OCI-LY1 (cell line): ENCODE data around the gene GFPT2.

Experiments used
- H2AFZ ChIP-seq: fragments of 200-600 bp; sonication (generic), shearing (Covaris generic); 2 replicates; pipeline ENCODE4 v1.6.0; 2014; ENCODE audit warnings: antibody characterized with exemption, mild to moderate bottlenecking, low read length
- H3F3A ChIP-seq: fragments of 200-600 bp; sonication (generic), shearing (Covaris generic); 2 replicates; pipeline ENCODE4 v1.6.0; 2014; ENCODE audit warnings: mild to moderate bottlenecking, antibody characterized with exemption, low read length, moderate library complexity; ENCODE audit not compliant: insufficient read depth
- H3K27ac ChIP-seq: fragments of 200-600 bp; sonication (generic); 2 replicates; pipeline ENCODE4 v1.5.1; 2014; ENCODE audit warnings: low read length, mixed run types, mild to moderate bottlenecking, low read depth; ENCODE audit not compliant: poor library complexity, severe bottlenecking
- H3K27me3 ChIP-seq: fragments of 200-600 bp; sonication (generic); 2 replicates; pipeline ENCODE4 v1.6.0; 2014; ENCODE audit warnings: antibody characterized with exemption, mild to moderate bottlenecking, low read length, moderate library complexity; ENCODE audit not compliant: insufficient read depth
- H3K36me3 ChIP-seq: fragments of 200-600 bp; sonication (generic); 2 replicates; pipeline ENCODE4 v1.6.1; 2014; ENCODE audit warnings: mild to moderate bottlenecking, antibody characterized with exemption, low read length, moderate library complexity, mixed read lengths; ENCODE audit not compliant: insufficient read depth
- H3K4me1 ChIP-seq: fragments of 200-600 bp; sonication (generic); 2 replicates; pipeline ENCODE4 v1.5.1; 2014; ENCODE audit warnings: mild to moderate bottlenecking, low read length, moderate library complexity; ENCODE audit not compliant: insufficient read depth, severe bottlenecking
- H3K4me2 ChIP-seq: fragments of 200-600 bp; sonication (generic), shearing (Covaris generic); 2 replicates; pipeline ENCODE4 v1.6.1; 2014; ENCODE audit warnings: low read length
- H3K4me3 ChIP-seq: fragments of 200-600 bp; sonication (generic); 2 replicates; pipeline ENCODE4 v1.5.1; 2014; ENCODE audit warnings: low read length, low read depth, mild to moderate bottlenecking, mixed read lengths; ENCODE audit not compliant: poor library complexity, severe bottlenecking
- H3K79me2 ChIP-seq: fragments of 200-600 bp; shearing (Covaris generic); 2 replicates; pipeline ENCODE4 v1.6.1; 2016; ENCODE audit warnings: mixed run types, low read length, mixed read lengths; ENCODE audit not compliant: insufficient read depth
- H3K9ac ChIP-seq: fragments of 200-600 bp; sonication (generic), shearing (Covaris generic); 2 replicates; pipeline ENCODE4 v1.6.1; 2014; ENCODE audit warnings: mild to moderate bottlenecking, low read length, mixed read lengths
- H3K9me2 ChIP-seq: fragments of 200-600 bp; sonication (generic), shearing (Covaris generic); 2 replicates; pipeline ENCODE4 v1.6.1; 2014; ENCODE audit warnings: low read depth, mild to moderate bottlenecking, low read length, mixed read lengths
- H3K9me3 ChIP-seq: fragments of 200-600 bp; shearing (Covaris generic); 2 replicates; pipeline ENCODE4 v1.6.1; 2014; ENCODE audit warnings: low read length, mixed read lengths
- H4K20me1 ChIP-seq: fragments of 200-600 bp; sonication (generic), shearing (Covaris generic); 2 replicates; pipeline ENCODE4 v1.6.0; 2016; ENCODE audit warnings: mild to moderate bottlenecking, low read length; ENCODE audit not compliant: insufficient read depth
- CTCF ChIP-seq: fragments of 200-600 bp; sonication (generic), shearing (Covaris generic); IDR thresholded peaks from 2 replicates; pipeline ENCODE4 v1.5.1; 2017; ENCODE audit warnings: mild to moderate bottlenecking, antibody characterized with exemption, low read length, moderate library complexity, mixed read lengths
- EZH2 ChIP-seq: fragments of 200-600 bp; sonication (generic), shearing (Covaris generic); IDR thresholded peaks from 2 replicates; pipeline ENCODE4 v1.8.0; 2017; ENCODE audit warnings: borderline replicate concordance, mixed run types, mild to moderate bottlenecking, antibody characterized with exemption, low read length, moderate library complexity, mixed read lengths

GFPT2 gene

GRCh38 chr5:180378438-180379344, 25.6 kb upstream of the GFPT2 start:
- no peak overlapping the region for H3K4me3 ChIP-seq
- TF ChIP-seq CTCF (no peak), EZH2 (no peak)
- no peak overlapping the region for H3K9ac ChIP-seq
- no peaks in the 10 kb centered on the region for H3K9me2 ChIP-seq
- H3K4me2 ChIP-seq: no peak overlapping the region
- no peak overlapping the region for H3K27ac ChIP-seq
- no peaks in the 10 kb centered on the region for H4K20me1 ChIP-seq
- no peaks in the 10 kb centered on the region for H3F3A ChIP-seq
- no peak overlapping the region for H2AFZ ChIP-seq
- no peaks in the 10 kb centered on the region for H3K36me3 ChIP-seq
- no peaks in the 10 kb centered on the region for H3K4me1 ChIP-seq
- H3K79me2 ChIP-seq: no peaks in the 10 kb centered on the region
- no peaks in the 10 kb centered on the region for H3K9me3 ChIP-seq
- H3K27me3 ChIP-seq: peaks cover 12% of the 10 kb centered on the region; the same call in 1 of the 2 replicates

GRCh38 chr5:180377556-180378197, 24.5 kb upstream of the GFPT2 start:
- no peak overlapping the region for H3K27ac ChIP-seq
- no peak overlapping the region for H2AFZ ChIP-seq
- H3K36me3 ChIP-seq: no peaks in the 10 kb centered on the region

GRCh38 chr5:180376511-180376910, 23.4 kb upstream of the GFPT2 start:
- Histone ChIP-seq H3K79me2 (no peaks in the 10 kb centered on the region), H3K36me3 (no peaks in the 10 kb centered on the region), H3K9me3 (no peaks in the 10 kb centered on the region), H3F3A (no peaks in the 10 kb centered on the region), H3K4me3 (no peak overlapping the region), H4K20me1 (no peaks in the 10 kb centered on the region), H2AFZ (no peak overlapping the region), H3K27me3 (peaks cover 12% of the 10 kb centered on the region; the same call in 1 of the 2 replicates), H3K4me1 (no peaks in the 10 kb centered on the region), H3K9me2 (no peaks in the 10 kb centered on the region), H3K4me2 (no peak overlapping the region), H3K27ac (no peak overlapping the region), H3K9ac (no peak overlapping the region)
- no peak for TF ChIP-seq EZH2
- no peak for TF ChIP-seq CTCF

More at GRCh38 chr5:180377556-180378197, 24.5 kb upstream of the GFPT2 start:
- Histone ChIP-seq H3K4me2 (no peak overlapping the region), H3F3A (no peaks in the 10 kb centered on the region), H3K4me1 (no peaks in the 10 kb centered on the region), H3K9ac (no peak overlapping the region), H3K9me3 (no peaks in the 10 kb centered on the region), H4K20me1 (no peaks in the 10 kb centered on the region), H3K9me2 (no peaks in the 10 kb centered on the region), H3K27me3 (peaks cover 12% of the 10 kb centered on the region; the same call in 1 of the 2 replicates), H3K79me2 (no peaks in the 10 kb centered on the region), H3K4me3 (no peak overlapping the region)
- no peak for TF ChIP-seq EZH2
